Measurements from ENCODE around the gene GRB14.
"Not testable (repeated sequence)": the region's sequence is repeated elsewhere in the genome, so short reads cannot be mapped to it uniquely, and the experiment has no call there.

GRB14 gene

GRCh38 chr2:164549705-164550104, 71.6 kb downstream of the GRB14 start:
- not testable (repeated sequence) for DNase-seq

DNA sequence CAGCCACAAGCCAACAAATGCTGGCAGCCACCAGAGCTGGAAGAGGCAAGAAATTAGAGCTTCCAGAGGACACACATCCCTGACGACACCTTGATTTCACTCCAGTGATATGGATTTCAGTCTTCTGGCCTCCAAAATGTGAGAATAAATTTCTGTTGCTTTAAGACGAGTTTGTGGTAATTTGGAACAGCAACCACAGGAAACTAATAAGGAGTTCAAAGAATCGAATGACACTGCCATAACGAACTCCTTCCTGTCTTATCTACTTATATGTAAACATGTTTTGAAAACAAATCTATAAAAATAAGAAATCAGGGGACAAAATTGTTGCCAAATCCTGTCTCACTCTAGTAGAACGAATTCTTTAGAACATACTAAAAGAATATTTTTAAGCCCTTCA, 75.8 kb downstream of the GRB14 start:
- DNase-seq = no peak

- no peak for DNase-seq
These were observed 78.7 kb downstream of the GRB14 start for GRCh38 chr2:164542581-164543021.

- no peak for DNase-seq
These were observed 82.9 kb downstream of the GRB14 start for GRCh38 chr2:164538240-164538866.

GRCh38 chr2:164535280-164536025, 85.8 kb downstream of the GRB14 start:
- no peak for DNase-seq

GRCh38 chr2:164530464-164530863, 90.8 kb downstream of the GRB14 start:
- DNase-seq = no peak

- DNase-seq = no peak
These were observed 97.6 kb downstream of the GRB14 start for GRCh38 chr2:164523726-164524125.

- DNase-seq = no peak
These were observed 98.3 kb downstream of the GRB14 start for GRCh38 chr2:164523009-164523408.

DNA sequence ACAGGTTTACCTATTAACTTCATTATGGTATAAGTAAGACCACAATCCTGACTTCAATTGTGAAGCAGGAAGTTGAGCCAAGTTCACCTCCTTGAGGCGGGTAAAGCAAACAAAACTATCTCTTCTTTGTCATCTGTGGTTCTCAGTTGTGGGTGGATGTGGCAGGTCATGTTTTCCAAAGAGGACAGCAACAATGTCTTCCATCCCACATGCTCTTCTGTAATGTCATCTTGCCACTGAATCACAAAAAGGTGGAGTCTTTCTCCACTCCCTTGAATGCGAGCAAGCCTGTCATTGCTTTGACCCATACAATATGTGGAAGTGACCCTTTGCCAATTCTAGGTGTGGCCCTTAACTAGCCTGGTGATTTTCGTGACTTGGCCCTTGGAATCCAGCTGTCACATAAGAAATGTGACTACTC, 98.7 kb downstream of the GRB14 start:
- no peak for DNase-seq

GRCh38 chr2:164515734-164516133, 105.5 kb downstream of the GRB14 start:
- DNase-seq = no peak

DNA sequence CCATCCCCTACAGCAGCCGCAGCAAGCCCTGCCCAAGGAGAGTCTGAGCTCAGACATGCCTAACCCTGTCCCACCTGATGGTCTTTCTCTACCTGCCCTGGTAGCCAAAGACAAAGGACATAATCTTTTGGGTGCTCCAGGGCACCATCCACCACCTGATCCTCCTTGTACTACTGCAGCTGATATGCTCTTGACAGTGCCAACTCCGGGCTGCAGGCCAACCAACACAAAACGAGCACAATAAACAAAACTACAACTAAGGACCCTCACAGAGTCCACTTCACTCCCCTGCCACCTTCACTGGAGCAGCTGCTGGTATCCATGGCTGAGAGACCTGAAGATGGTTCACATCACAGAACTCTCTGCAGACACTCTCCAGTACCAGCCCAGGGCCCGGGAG, 106.3 kb downstream of the GRB14 start:
- DNase-seq = no peak

- no peak for DNase-seq
These were observed 106.8 kb downstream of the GRB14 start for GRCh38 chr2:164514491-164514890.

DNA sequence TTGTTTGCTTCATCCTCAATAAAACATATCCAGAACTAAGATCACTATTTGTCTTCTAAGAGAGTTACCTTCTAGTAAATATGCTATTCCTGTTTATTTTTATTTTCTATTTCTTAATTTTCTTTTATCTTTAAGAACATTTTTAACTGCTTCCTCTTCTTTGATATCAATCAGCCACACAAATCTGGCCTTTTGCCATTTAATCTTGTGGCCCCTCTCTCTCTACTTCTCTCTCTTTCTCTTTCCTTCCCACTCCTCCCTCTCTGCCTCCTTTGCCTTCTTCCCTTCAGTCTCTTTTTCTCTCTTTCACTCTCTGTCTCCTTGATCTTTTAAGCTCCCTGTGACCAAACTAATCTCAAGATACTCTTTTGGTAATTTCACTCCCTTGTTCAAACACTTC, 108.4 kb downstream of the GRB14 start:
- DNase-seq = no peak

GRCh38 chr2:164511738-164512137, 109.5 kb downstream of the GRB14 start:
- no peak for DNase-seq

- DNase-seq = no peak
These were observed 110.4 kb downstream of the GRB14 start for GRCh38 chr2:164510895-164511294.

DNA sequence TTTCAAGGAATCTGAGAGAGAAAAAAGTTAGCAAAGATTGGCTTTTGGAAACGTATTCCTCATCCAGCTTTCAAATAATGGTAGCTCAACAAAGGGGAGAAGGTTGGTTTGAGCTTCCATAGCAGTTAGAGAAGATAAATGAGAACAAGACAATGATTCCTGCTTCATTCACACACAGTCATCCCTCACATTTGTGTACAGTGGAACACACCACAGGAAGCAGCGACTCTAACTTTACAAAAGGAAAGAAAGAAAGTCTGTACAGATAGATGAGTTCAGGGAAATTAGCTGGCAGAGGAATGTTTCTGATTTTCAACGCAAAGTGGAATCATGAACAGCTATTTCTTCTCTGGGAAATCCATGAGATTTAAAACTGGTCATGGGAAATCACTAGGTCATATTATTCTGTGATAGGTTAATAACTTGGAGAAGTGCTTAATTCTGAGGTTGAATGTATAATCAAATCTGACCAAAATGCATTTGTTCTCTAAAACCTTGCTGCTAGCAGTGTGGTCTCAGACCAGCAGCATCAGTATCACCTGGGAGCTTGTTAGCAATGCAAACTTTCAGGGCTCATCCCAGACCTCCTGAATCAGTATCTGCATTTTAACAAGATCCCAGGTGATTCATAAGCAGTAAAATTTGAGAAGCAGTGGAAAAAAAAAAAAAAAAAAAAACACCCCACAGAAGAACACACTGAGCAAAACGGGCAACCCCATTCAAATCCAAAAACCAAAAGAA, 112.0 kb downstream of the GRB14 start:
- DNase-seq = no peak

DNA sequence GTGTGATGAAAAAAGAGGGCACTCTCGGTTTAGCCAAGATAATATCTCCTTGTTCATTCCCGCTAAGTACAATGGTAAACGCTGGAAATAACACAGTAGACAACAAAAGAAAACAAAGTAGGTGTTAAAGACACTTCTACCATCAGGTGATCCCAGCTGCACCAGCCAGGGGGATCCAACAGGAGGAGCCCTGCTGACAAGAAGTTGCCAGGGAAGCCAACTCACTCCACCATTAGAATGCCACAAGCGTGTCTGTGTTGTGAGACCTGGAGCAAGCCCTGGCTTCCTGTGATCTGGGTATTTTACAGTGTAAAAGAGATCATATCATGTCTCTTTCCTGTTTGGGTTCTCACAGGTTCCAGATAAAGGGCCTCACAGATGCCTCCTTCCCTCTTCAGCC, 117.0 kb downstream of the GRB14 start:
- no peak for DNase-seq

GRCh38 chr2:164498836-164499235, 122.4 kb downstream of the GRB14 start:
- no peak for DNase-seq

GRCh38 chr2:164496881-164497280, 124.4 kb downstream of the GRB14 start:
- no peak for DNase-seq

- DNase-seq = no peak
These were observed 124.9 kb downstream of the GRB14 start for GRCh38 chr2:164496421-164496820.

DNA sequence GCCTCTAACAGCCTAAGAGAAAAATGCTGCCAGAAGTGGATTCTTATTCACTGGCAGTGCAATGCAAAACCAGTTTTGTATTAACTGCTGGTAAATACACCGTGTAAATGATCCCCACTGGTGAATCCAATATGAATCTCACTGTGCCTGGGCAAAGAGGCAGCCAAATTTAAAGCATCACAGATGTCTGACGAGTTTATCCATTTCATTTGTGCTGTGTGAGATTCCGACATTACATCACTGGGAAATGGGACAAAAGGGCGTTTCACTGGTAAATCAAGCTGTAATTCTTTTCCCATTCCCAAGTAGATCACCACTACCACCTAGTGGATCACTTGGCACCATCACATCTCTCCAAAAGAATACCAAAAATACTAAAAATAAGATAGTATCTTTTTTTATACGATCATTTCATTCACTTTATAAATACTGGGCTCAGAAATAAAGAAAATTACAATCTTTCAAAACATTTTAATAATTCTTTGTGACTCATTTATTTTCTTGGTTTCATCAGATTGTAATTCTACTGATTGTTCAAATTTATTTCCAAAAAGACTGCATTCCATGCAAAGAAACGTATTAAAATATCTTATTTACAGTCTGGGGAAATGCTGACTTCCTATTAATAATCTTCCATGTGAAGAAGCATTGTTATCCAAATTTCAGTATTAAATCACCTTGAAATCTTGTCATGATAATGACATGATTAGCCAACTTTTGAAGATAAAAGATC, 125.6 kb downstream of the GRB14 start:
- no peak for DNase-seq

- no peak for DNase-seq
These were observed 135.7 kb downstream of the GRB14 start for GRCh38 chr2:164485541-164485940.

DNA sequence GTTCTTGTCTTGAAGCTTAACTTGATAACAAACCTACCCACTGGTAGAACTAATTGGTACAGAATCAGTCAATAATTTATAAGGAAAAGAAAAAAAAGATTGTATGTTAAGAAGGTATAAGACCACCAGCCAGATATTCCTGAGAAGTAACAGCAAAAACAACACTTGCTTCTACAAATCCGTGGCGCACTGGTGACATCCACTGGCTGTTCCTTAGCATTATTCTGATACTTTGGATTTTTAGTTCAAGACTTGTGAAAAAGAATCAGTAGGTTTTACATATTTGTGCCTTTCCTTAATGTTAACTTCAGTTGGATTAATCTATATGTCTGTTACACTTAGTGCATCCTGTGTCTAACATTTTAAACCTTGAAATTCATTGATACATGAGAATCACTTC, 141.8 kb downstream of the GRB14 start:
- DNase-seq = no peak

All from NCI-H510A (cell line).